ENCODE data around the gene TUFT1. TPM values are rescaled to one million over a fixed set of nuclear protein-coding genes. Genes with fewer than 3 reads are reported as not detected.
"Not testable (repeated sequence)": the region's sequence is repeated elsewhere in the genome, so short reads cannot be mapped to it uniquely, and the experiment has no call there.

The TUFT1 gene
- total RNA-seq, 2 donors from 2014 or later = 5.1 to 5.6 TPM

GRCh38 chr1:151613282-151613780 lies 73.2 kb downstream of the TUFT1 start:
- peak overlapping the region; percentile 84 to 99 for H3K27ac Mint-ChIP-seq
- ATAC-seq = no peak
- H3K9me3 Mint-ChIP-seq = no peaks in the 10 kb centered on the region
- peaks cover 11 to 15% of the 10 kb centered on the region in 2 donors for H3K36me3 Mint-ChIP-seq
- no peak for DNase-seq (ENCODE audit: low spot score in 2 of 2)

- DNase-seq (ENCODE audit: low spot score in 2 of 2) (no peak), ATAC-seq (no peak)
- Mint-ChIP-seq H3K9me3 (no peaks in the 10 kb centered on the region), H3K36me3 (peaks cover 11 to 15% of the 10 kb centered on the region in 2 donors), H3K27ac (peak overlapping the region; percentile 23 to 48)
Observed at GRCh38 chr1:151615711-151616504, 75.8 kb downstream of the TUFT1 start.

DNA sequence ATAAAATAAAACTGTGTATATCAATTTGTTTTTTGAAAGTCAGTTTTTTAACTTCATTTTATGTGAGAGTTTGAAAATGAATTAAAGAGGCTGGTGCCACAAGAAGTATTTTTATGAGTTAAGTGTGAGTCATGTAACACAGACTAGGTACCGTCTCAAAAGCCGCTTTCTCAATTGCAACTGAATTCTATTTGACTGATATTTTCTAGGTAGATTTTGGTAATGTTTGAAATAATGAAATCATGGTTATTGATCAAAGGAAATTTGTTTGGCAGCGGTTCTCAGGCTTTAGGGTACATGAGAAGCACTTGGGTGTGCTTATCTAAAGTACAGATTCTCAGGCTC lies 76.4 kb downstream of the TUFT1 start:
- Mint-ChIP-seq H3K27ac (peak overlapping the region; percentile 48 to 76), H3K36me3 (peaks cover 11 to 12% of the 10 kb centered on the region in 2 donors), H3K9me3 (no peaks in the 10 kb centered on the region)
- ATAC-seq (peak in 1 of 2 donors; percentile 45), DNase-seq (ENCODE audit: low spot score in 2 of 2) (no peak)

DNA sequence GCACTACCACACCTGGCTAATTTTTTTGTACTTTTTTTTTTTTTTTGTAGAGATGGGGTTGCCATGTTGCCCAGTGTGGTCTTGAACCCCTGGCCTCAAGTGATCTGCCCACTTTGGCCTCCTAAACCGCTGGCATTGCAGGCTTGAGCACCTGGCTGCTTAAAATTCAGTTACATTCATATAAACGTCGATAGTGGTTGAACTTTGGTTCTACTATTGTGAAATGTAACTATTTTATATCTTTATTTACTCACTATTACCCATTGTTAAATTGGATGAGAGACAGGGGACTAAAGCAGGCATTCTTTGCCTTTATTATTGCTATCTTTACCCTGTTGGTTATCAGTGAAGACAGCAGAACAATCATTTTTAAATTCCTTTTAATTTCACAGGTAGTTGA lies 77.9 kb downstream of the TUFT1 start:
- no peaks in the 10 kb centered on the region for H3K9me3 Mint-ChIP-seq
- peaks cover 3 to 5% of the 10 kb centered on the region in 2 donors for H3K36me3 Mint-ChIP-seq
- DNase-seq (ENCODE audit: low spot score in 2 of 2) (no peak), ATAC-seq (no peak)
- no peak overlapping the region for H3K27ac Mint-ChIP-seq

DNA sequence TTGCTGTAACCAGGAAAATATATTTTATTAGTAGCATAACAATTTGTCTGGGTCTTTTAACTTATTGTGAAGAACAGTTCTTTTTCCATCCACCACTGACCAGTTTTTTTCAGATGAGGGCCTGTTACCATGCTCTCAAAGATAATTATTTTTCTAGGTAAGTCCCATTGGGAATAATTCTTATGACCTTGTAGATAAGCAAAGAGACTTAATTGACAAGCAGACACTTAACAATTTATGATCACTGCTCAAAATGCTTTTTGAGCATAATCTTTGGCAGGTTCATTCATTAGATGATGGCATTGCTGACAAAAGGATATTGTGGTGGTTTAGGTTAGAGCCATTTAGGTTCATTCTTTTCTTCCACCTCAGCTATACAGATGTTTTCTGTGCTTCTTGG lies 78.4 kb downstream of the TUFT1 start:
- no peak for ATAC-seq
- Mint-ChIP-seq H3K9me3 (no peaks in the 10 kb centered on the region), H3K36me3 (peaks cover 0 to under 1% of the 10 kb centered on the region in 2 donors)

DNA sequence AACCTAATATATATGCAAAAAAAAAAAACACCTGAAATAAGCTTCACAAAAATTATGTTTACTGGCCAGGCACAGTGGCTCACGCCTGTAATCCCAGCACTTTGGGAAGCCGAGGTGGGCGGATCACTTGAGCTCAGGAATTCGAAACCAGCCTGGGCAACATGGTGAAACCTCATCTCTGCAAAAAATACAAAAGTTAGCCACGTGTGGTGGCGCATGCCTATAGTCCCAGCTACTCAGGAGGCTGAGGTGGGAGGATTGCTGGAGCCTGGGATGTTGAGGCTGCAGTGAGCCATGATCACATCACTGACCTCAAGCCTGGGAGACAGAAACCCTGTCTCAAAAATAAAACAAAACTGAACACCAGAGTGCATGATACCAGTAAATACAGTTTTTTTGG lies 78.9 kb downstream of the TUFT1 start:
- H3K36me3 Mint-ChIP-seq; H3K9me3 Mint-ChIP-seq; H3K27ac Mint-ChIP-seq; DNase-seq (ENCODE audit: low spot score in 2 of 2): not testable (repeated sequence)
- peak in 1 of 2 donors; percentile 10 for ATAC-seq

More for the DNA sequence above, 78.4 kb downstream of the TUFT1 start:
- no peak for DNase-seq (ENCODE audit: low spot score in 2 of 2)
- no peak overlapping the region for H3K27ac Mint-ChIP-seq

DNA sequence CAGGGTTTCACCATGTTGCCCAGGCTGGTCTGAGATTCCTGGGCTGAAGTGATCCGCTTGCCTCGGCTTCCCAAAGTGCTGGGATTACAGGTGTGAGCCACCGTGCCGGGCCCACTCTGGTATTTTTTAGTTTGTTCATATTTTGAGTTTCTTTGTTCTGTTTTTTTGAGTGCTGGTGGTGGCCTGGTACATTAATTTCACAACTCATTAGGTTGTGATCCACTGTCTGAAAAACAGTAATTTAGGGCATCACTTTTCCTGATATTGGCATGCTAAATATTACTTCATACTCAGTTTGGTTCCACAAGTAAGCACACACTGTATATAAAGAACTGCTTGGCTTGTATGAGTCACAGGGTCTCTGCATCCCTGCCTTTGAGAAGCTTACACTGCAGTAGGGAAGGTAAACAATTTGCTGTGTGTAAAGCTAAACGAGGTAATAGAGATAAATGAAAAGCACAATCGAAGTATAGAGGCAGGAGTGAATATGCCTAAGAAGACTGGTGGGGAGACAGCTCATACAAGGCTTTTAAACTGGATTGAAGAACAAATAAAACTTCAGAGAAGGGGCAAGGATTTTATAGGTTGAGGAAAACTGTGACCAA lies 79.5 kb downstream of the TUFT1 start:
- no peaks in the 10 kb centered on the region for H3K9me3 Mint-ChIP-seq
- DNase-seq (ENCODE audit: low spot score in 2 of 2) (no peak), ATAC-seq (peak in 1 of 2 donors; percentile 74)
- no peak overlapping the region for H3K27ac Mint-ChIP-seq
- no peaks in the 10 kb centered on the region for H3K36me3 Mint-ChIP-seq

DNA sequence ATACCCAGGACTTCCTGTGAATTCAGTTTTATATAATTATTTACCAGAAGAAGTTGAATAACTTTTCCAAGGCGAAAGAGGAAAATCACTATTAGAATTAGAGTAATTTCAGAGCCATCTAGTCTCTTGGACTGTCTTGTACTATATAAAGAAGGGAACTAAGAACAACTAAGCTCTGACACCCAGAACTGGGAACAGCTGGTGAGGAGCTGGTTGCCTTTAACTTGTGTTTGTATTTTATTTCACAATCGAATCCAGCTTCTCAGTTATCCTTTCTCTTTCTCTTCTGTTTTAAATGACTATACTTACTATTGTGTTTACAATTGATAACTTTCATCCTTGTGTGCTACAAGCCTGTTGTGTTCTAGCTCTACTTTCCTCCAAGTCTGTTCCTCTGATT lies 80.2 kb downstream of the TUFT1 start:
- Mint-ChIP-seq H3K9me3 (no peaks in the 10 kb centered on the region), H3K27ac (peak overlapping the region in 1 of 2 donors; percentile 74), H3K36me3 (no peaks in the 10 kb centered on the region)
- no peak for ATAC-seq
- DNase-seq (ENCODE audit: low spot score in 2 of 2) = no peak

DNA sequence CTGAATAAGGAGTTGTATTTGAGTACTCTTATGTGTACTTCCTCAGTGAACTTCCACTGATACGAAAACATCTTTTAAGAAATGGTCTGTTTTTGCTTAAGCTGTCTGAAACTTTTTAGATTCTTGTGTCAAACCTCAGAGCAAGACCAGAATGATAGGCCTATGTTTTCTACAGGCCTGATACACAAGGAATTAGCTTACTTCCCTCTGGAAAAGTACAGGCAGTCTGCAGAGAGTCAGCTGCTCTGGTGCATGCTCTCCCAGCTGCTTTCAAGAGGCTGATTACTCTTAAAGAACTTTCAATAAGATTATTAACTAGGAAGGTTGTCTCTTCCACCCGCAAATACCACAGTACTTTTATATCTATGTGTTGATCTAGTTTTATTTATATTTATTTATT lies 81.2 kb downstream of the TUFT1 start:
- Mint-ChIP-seq H3K9me3 (no peaks in the 10 kb centered on the region), H3K27ac (no peak overlapping the region), H3K36me3 (no peaks in the 10 kb centered on the region)
- no peak for DNase-seq (ENCODE audit: low spot score in 2 of 2)
- ATAC-seq = no peak

GRCh38 chr1:151624783-151625182 lies 84.7 kb downstream of the TUFT1 start:
- Mint-ChIP-seq H3K36me3 (no peaks in the 10 kb centered on the region), H3K9me3 (no peaks in the 10 kb centered on the region), H3K27ac (no peak overlapping the region)
- no peak for DNase-seq (ENCODE audit: low spot score in 2 of 2)
- no peak for ATAC-seq

DNA sequence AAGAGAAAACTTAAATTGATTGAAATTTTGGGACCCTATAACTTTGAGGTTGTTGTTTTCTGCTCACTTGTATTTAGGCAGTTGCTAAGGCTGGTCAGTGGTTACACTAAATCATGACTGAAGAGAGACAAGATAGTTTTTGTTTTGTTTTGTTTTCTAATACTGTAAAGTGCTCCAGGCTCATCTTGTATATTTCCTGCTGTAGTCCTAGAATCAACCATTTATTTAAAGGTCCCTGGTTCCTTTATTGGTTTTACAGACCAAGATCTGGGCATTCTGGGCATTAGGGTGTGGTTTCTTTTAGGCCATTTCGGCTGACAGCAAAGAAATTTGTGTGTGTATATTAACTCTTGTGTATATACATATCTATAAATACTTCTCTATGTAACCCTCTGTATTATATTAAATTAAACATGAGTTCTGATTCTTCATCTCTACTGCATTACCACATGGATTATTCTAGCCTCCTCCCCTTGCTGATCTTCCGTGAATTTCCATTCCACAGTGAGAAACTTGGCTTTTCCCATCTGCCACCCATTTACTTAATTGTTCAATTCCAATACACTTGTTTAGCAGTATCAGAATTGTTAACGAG lies 86.7 kb downstream of the TUFT1 start:
- no peak for DNase-seq (ENCODE audit: low spot score in 2 of 2)
- no peak for ATAC-seq
- Mint-ChIP-seq H3K9me3 (no peaks in the 10 kb centered on the region), H3K36me3 (no peaks in the 10 kb centered on the region), H3K27ac (no peak overlapping the region)

- ATAC-seq = no peak
- no peak for DNase-seq (ENCODE audit: low spot score in 2 of 2)
- no peak overlapping the region for H3K27ac Mint-ChIP-seq
- no peaks in the 10 kb centered on the region for H3K36me3 Mint-ChIP-seq
- no peaks in the 10 kb centered on the region for H3K9me3 Mint-ChIP-seq
Observed at GRCh38 chr1:151629278-151629677, 89.2 kb downstream of the TUFT1 start.

Other genes with a start within 250 kb of the TUFT1 start
- gene PI4KB, start 212.9 kb upstream of the TUFT1 start, total RNA-seq = 10 to 100 TPM; 55.0 to 75.3 TPM
- 10 to 100 TPM; 56.9 to 61.3 TPM for gene RFX5, start 193.1 kb upstream of the TUFT1 start, total RNA-seq
- not detected for gene SELENBP1, start 167.6 kb upstream of the TUFT1 start, total RNA-seq
- gene PSMB4, start 140.7 kb upstream of the TUFT1 start, total RNA-seq = 100 to 1,000 TPM; 318 to 462 TPM
- gene POGZ, start 80.8 kb upstream of the TUFT1 start, total RNA-seq = 100 to 1,000 TPM in 1 of 2 donors, 10 to 100 TPM in 1; 89.5 to 104 TPM
- 1 to 10 TPM; 2.6 to 3.2 TPM for gene CGN, start 28.9 kb upstream of the TUFT1 start, total RNA-seq
- gene SNX27, start 71.7 kb downstream of the TUFT1 start, total RNA-seq = 10 to 100 TPM; 24.3 to 34.4 TPM
- not detected for gene CELF3, start 176.5 kb downstream of the TUFT1 start, total RNA-seq
- gene RIIAD1, start 181.2 kb downstream of the TUFT1 start, total RNA-seq = not detected
- gene MRPL9, start 223.2 kb downstream of the TUFT1 start, total RNA-seq = 100 to 1,000 TPM; 114 to 143 TPM

Data from activated naive CD4-positive, alpha-beta T cell treated with anti-CD3 and anti-CD28 coated beads, Interleukin-2, amount 50 U/mL, for 72 hours (primary cell).